ENCODE results near the gene ALDH1A1.

ALDH1A1 gene

GRCh38 chr9:72857624-72857996 is 95.2 kb downstream of the ALDH1A1 start:
- in situ Hi-C loops (cut with MboI; ENCODE audit: low sequenced_read_pairs, unreplicated experiment), result no loop called here
- no peak for TF ChIP-seq CTCF (IDR thresholded peaks at IDR 0.05; ENCODE audit: borderline replicate concordance, control extremely low read depth, extremely low read depth, insufficient read depth, missing control alignments)
- no peak for DNase-seq (ENCODE audit: low spot score)

- in situ Hi-C loops (cut with MboI; ENCODE audit: low sequenced_read_pairs, unreplicated experiment), result no loop called here
- no peak for TF ChIP-seq CTCF (IDR thresholded peaks at IDR 0.05; ENCODE audit: borderline replicate concordance, control extremely low read depth, extremely low read depth, insufficient read depth, missing control alignments)
- peak; percentile 27 for DNase-seq (ENCODE audit: low spot score)
These were observed 95.8 kb downstream of the ALDH1A1 start for GRCh38 chr9:72856972-72857623.

GRCh38 chr9:72855890-72856523 is 96.8 kb downstream of the ALDH1A1 start:
- DNase-seq (ENCODE audit: low spot score), result no peak
- no peak for TF ChIP-seq CTCF (IDR thresholded peaks at IDR 0.05; ENCODE audit: borderline replicate concordance, control extremely low read depth, extremely low read depth, insufficient read depth, missing control alignments)
- in situ Hi-C loops (cut with MboI; ENCODE audit: low sequenced_read_pairs, unreplicated experiment), result no loop called here

GRCh38 chr9:72855321-72855720 is 97.5 kb downstream of the ALDH1A1 start:
- no peak for TF ChIP-seq CTCF (IDR thresholded peaks at IDR 0.05; ENCODE audit: borderline replicate concordance, control extremely low read depth, extremely low read depth, insufficient read depth, missing control alignments)
- DNase-seq (ENCODE audit: low spot score), result no peak
- in situ Hi-C loops (cut with MboI; ENCODE audit: low sequenced_read_pairs, unreplicated experiment), result no loop called here
